Glomerular visceral epithelial cell (primary cell): Measurements from ENCODE around the gene RFX2.
A peak's percentile ranks its signal among the peaks of the same experiment; 100 is the strongest.
"Not testable (repeated sequence)": the region's sequence is repeated elsewhere in the genome, so short reads cannot be mapped to it uniquely, and the experiment has no call there.

ENCODE experiments used
- DNase-seq: peaks from one replicate; pipeline ENCODE4 v3.0.0-alpha.2; 2016; ENCODE audit errors: extremely low spot score

Gene RFX2

GRCh38 chr19:6074709-6075403 is 35.4 kb downstream of the RFX2 start:
- no peak for DNase-seq

GRCh38 chr19:6073858-6074708 is 36.2 kb downstream of the RFX2 start:
- DNase-seq, result no peak

GRCh38 chr19:6073233-6073632 is 37.1 kb downstream of the RFX2 start:
- DNase-seq, result not testable (repeated sequence)

- DNase-seq, result no peak
Observed at GRCh38 chr19:6071875-6072274, 38.4 kb downstream of the RFX2 start.

- DNase-seq, result no peak
Observed at GRCh38 chr19:6070720-6071485, 39.4 kb downstream of the RFX2 start.

- no peak for DNase-seq
Observed at GRCh38 chr19:6070207-6070681, 40.1 kb downstream of the RFX2 start.

- DNase-seq, result no peak
Observed at GRCh38 chr19:6069268-6069791, 41.0 kb downstream of the RFX2 start.

GRCh38 chr19:6068711-6069110 is 41.6 kb downstream of the RFX2 start:
- DNase-seq, result no peak

- no peak for DNase-seq
Observed at GRCh38 chr19:6067975-6068374, 42.3 kb downstream of the RFX2 start.

- DNase-seq, result peak; percentile 99
Observed at GRCh38 chr19:6066661-6067646, 43.3 kb downstream of the RFX2 start.

GRCh38 chr19:6065685-6066374 is 44.5 kb downstream of the RFX2 start:
- DNase-seq, result peak; percentile 80

GRCh38 chr19:6064336-6065073 is 45.8 kb downstream of the RFX2 start:
- DNase-seq, result peak; percentile 83

GRCh38 chr19:6063576-6064335 is 46.5 kb downstream of the RFX2 start:
- no peak for DNase-seq

GRCh38 chr19:6062961-6063575 is 47.2 kb downstream of the RFX2 start:
- DNase-seq, result no peak

GRCh38 chr19:6062274-6062673 is 48.0 kb downstream of the RFX2 start:
- no peak for DNase-seq

- DNase-seq, result no peak
Observed at GRCh38 chr19:6061376-6062130, 48.7 kb downstream of the RFX2 start.

- peak; percentile 83 for DNase-seq
Observed at GRCh38 chr19:6060600-6061375, 49.5 kb downstream of the RFX2 start.
